Subcutaneous abdominal adipose tissue (tissue), 5 donors: ENCODE results near the gene PMS1.
"Not testable (repeated sequence)": the region's sequence is repeated elsewhere in the genome, so short reads cannot be mapped to it uniquely, and the experiment has no call there.

Experiments used
- H3K27ac ChIP-seq: one replicate; pipeline ENCODE4 v1.7.0; 2013; ENCODE audit warnings: low read depth, mild to moderate bottlenecking, inconsistent platforms, low read length, moderate library complexity
- H3K27me3 ChIP-seq, 5 donors: one replicate each; pipeline ENCODE4 v1.7.0; 2013; ENCODE audit warnings: low read length in 5 of 5, inconsistent platforms in 1 of 5; ENCODE audit not compliant: control insufficient read depth in 5 of 5, insufficient read depth in 4 of 5
- H3K36me3 ChIP-seq, 5 donors: one replicate each; pipeline ENCODE4 v1.7.0; 2013; ENCODE audit warnings: low read length in 5 of 5; ENCODE audit not compliant: control insufficient read depth in 5 of 5, insufficient read depth in 5 of 5
- H3K4me1 ChIP-seq, 5 donors: one replicate each; pipeline ENCODE4 v1.7.0; 2013; ENCODE audit warnings: low read length in 5 of 5, mild to moderate bottlenecking in 3 of 5, moderate library complexity in 1 of 5; ENCODE audit not compliant: control insufficient read depth in 5 of 5, insufficient read depth in 5 of 5
- H3K4me3 ChIP-seq, 5 donors: one replicate each; pipeline ENCODE4 v1.7.0; 2013; ENCODE audit warnings: low read length in 5 of 5, low read depth in 1 of 5
- H3K9ac ChIP-seq, 5 donors: one replicate each; pipeline ENCODE4 v1.7.0; 2013; ENCODE audit warnings: low read length in 5 of 5, mild to moderate bottlenecking in 4 of 5, moderate library complexity in 3 of 5
- H3K9me3 ChIP-seq, 5 donors: one replicate each; pipeline ENCODE4 v1.7.0; 2013; ENCODE audit warnings: low read length in 5 of 5; ENCODE audit not compliant: control insufficient read depth in 5 of 5
- donor health status: healthy.
- donor health status: healthy.
- donor health status: healthy.
- donor health status: healthy.
- donor health status: healthy.

The PMS1 gene

DNA sequence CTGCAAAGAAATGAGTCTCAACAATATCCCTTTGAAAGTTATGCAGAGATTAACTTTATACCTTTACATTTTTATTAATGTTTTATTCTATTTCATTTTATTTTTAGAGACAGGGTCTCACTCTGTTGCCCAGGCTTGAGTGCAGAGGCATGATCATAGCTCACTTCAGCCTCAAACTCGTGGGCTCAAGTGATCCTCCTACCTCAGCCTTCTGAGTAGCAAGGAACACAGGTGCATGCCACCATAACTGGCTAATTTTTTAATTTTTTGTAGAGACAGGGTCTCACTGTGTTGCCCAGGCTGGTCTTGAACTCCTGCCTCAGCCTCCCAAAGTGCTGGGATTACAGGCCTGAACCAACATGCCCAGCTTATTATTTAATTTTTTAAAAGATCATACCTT, 50.4 kb downstream of the PMS1 start:
- not testable (repeated sequence) for H3K27me3 ChIP-seq, H3K27ac ChIP-seq, H3K9me3 ChIP-seq, H3K4me1 ChIP-seq, H3K4me3 ChIP-seq, H3K9ac ChIP-seq, H3K36me3 ChIP-seq

DNA sequence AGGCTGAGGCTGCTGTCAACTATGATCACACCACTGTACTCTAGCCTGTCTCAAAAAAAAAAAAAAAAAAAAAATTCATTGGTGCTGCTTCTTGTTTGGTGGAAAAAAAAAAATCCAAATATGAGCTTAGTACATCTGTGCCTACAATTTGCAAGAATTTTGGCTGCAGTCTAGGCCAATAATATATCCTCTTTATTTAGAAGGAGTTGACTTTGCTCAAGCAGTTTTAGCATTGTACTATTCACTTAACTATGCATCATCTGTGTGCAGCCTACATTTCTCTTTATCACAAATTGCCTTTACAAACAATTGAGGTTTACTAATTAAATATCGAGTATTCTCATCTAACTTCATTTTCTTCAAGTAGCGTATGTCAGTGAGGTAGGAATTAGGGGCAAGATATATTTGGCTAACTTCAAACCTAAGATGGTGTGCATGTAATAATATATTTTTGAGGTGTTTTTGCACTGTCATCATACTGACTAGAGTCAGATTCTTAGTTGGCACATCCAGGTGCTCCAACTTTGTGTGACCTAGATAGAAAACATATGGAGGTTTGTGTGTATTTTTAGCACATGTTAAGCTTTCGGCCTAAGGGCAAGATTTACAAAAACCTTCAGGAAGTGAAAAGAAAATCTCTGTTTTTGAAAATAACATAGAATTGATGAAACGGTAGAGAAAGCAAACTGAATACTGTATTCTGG, 51.8 kb downstream of the PMS1 start:
- Histone ChIP-seq H3K27ac (no peak overlapping the region), H3K36me3 (peaks cover 0 to 8% (median 0%) of the 10 kb centered on the region in 5 donors), H3K27me3 (no peaks in the 10 kb centered on the region), H3K9ac (no peak overlapping the region), H3K9me3 (no peaks in the 10 kb centered on the region), H3K4me3 (no peak overlapping the region), H3K4me1 (peaks cover 0 to 4% (median 0%) of the 10 kb centered on the region in 5 donors)

DNA sequence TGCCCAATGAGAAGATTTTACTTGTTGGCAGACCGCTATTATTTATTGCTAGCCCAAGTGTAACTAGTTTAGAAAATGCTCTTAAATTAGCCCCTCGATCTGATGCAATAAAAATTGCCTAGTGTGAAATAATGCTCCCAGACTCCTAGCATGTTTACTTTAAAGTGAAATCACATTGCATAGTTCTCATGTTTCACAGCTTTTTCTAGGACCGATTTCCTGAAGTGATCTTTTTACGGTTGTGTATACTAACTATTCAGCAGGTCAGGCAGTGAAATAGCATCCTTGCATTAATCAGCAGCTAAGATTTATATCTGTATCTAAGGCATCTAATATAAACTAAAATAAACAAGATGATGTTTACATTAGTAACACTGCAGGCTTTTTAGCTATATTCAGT, 52.4 kb downstream of the PMS1 start:
- H3K4me3 ChIP-seq, result no peak overlapping the region
- no peak overlapping the region for H3K9ac ChIP-seq
- no peaks in the 10 kb centered on the region for H3K27me3 ChIP-seq

DNA sequence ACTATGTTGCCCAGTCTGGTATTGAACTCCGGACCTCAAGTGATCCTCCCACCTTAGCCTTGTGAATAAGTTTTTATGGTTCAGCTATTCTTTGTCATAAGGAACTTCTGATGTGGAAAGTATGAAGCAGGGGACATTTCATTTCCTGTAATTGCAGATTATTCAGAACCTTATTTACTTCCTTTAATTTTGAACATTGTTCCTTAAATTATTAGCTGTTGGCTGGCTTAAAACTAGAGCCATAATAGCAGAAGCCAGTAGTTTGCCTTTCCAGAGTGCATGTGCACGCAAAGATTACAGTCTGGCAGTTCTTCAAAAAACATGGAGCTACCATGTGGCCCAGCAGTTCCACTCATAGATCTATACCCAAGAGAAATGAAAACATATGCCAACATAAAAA, 53.1 kb downstream of the PMS1 start:
- H3K27me3 ChIP-seq, result no peaks in the 10 kb centered on the region
- no peak overlapping the region for H3K27ac ChIP-seq
- H3K9ac ChIP-seq, result no peak overlapping the region
- H3K9me3 ChIP-seq, result no peaks in the 10 kb centered on the region
- peaks cover 0 to 11% (median 0%) of the 10 kb centered on the region in 5 donors for H3K36me3 ChIP-seq
- no peak overlapping the region for H3K4me3 ChIP-seq
- H3K4me1 ChIP-seq, result peaks cover 0 to 4% (median 3%) of the 10 kb centered on the region in 5 donors

More for the DNA sequence above, 52.4 kb downstream of the PMS1 start:
- Histone ChIP-seq H3K27ac (no peak overlapping the region), H3K9me3 (no peaks in the 10 kb centered on the region), H3K4me1 (peaks cover 0 to 4% (median 3%) of the 10 kb centered on the region in 5 donors), H3K36me3 (peaks cover 0 to 8% (median 0%) of the 10 kb centered on the region in 5 donors)

DNA sequence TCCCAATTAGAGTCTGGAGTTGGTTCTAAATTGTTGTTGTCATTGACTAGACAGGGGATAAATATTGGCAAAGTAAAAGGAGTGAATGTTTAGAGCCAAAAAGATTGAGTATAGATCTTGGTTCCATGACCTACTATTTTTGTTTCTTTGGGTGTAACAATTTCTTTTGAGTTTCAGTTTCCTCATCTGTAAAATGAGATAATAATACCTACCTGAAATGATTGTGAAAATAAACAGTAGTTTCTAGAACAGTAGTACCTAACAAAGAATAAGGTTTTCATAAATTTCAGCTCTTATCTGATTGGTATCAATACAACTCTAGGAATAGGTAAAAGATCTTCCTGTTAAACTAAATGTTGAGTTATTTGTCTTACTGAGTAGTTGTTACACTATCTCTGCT, 56.8 kb downstream of the PMS1 start:
- Histone ChIP-seq H3K4me3 (no peak overlapping the region), H3K9me3 (no peaks in the 10 kb centered on the region), H3K36me3 (peaks cover 0 to 8% (median 7%) of the 10 kb centered on the region in 5 donors), H3K27me3 (no peaks in the 10 kb centered on the region), H3K27ac (no peak overlapping the region), H3K9ac (no peak overlapping the region), H3K4me1 (peaks cover 0 to 4% (median 3%) of the 10 kb centered on the region in 5 donors)

- H3K4me3 ChIP-seq, result no peak overlapping the region
- H3K36me3 ChIP-seq, result peaks cover 7 to 20% (median 15%) of the 10 kb centered on the region in 5 donors
- no peak overlapping the region for H3K27ac ChIP-seq
- H3K4me1 ChIP-seq, result no peaks in the 10 kb centered on the region
- H3K27me3 ChIP-seq, result no peaks in the 10 kb centered on the region
- no peaks in the 10 kb centered on the region for H3K9me3 ChIP-seq
- no peak overlapping the region for H3K9ac ChIP-seq
Measured at GRCh38 chr2:189848276-189848675, 64.0 kb downstream of the PMS1 start.

GRCh38 chr2:189849550-189849949, 65.3 kb downstream of the PMS1 start:
- H3K9ac ChIP-seq, result no peak overlapping the region
- no peaks in the 10 kb centered on the region for H3K27me3 ChIP-seq
- no peaks in the 10 kb centered on the region for H3K4me1 ChIP-seq
- no peak overlapping the region for H3K4me3 ChIP-seq
- no peak overlapping the region for H3K27ac ChIP-seq
- H3K9me3 ChIP-seq, result no peaks in the 10 kb centered on the region
- H3K36me3 ChIP-seq, result peaks cover 8 to 23% (median 18%) of the 10 kb centered on the region in 5 donors

DNA sequence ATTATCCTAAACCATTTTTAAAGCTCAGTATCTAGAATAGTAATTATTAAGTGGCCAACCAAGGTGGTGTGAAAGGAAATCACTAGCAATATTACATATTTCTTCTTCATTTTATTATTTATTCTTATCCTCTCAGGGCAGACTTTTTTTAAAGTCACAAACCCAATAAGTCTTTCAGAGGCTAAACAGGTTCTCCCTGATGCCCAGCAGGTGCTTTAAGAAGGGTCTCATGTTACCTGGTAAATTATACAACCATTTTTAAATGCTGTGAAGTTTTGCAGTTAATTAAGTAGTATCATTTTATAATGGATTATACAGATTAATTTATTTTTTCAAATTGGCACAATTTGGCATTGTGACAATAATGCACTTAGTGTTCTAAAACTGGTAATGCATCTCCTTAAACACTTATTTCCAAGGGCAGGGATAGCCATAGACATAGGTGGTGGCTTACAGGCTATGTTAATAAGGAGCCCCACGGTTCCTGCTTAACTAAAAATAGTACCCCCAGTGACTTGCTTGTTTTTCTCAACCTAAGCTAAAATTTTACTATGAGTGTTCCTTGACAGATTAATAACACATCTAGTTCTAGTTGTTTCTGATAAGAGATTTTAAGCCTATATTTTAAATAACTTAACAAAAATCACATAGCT, 67.0 kb downstream of the PMS1 start:
- H3K9me3 ChIP-seq, result no peaks in the 10 kb centered on the region
- no peaks in the 10 kb centered on the region for H3K4me1 ChIP-seq
- no peak overlapping the region for H3K27ac ChIP-seq
- H3K9ac ChIP-seq, result no peak overlapping the region
- H3K4me3 ChIP-seq, result no peak overlapping the region
- H3K36me3 ChIP-seq, result peaks cover 8 to 20% (median 13%) of the 10 kb centered on the region in 5 donors
- no peaks in the 10 kb centered on the region for H3K27me3 ChIP-seq

- H3K27ac ChIP-seq, result no peak overlapping the region
Measured at GRCh38 chr2:189854187-189854586, 69.9 kb downstream of the PMS1 start.

DNA sequence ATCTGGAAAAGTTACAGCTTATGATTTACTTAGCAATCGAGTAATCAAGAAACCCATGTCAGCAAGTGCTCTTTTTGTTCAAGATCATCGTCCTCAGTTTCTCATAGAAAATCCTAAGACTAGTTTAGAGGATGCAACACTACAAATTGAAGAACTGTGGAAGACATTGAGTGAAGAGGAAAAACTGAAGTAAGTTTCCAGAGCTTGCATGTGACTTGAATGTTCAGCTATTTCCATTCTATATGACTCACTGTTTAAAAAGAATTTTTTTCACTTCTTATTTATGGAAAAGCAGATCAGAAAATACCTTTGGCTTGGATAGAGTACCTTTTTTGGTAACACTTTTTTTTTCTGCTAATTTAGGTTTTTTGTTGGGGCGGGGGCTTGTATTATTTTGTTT, 70.7 kb downstream of the PMS1 start:
- H3K9ac ChIP-seq, result no peak overlapping the region
- H3K27me3 ChIP-seq, result no peaks in the 10 kb centered on the region
- H3K9me3 ChIP-seq, result no peaks in the 10 kb centered on the region
- H3K4me3 ChIP-seq, result no peak overlapping the region
- no peak overlapping the region for H3K27ac ChIP-seq
- no peaks in the 10 kb centered on the region for H3K4me1 ChIP-seq
- peaks cover 0 to 10% (median 7%) of the 10 kb centered on the region in 5 donors for H3K36me3 ChIP-seq

More at GRCh38 chr2:189854187-189854586, 69.9 kb downstream of the PMS1 start:
- Histone ChIP-seq H3K27me3 (no peaks in the 10 kb centered on the region), H3K4me3 (no peak overlapping the region), H3K9me3 (no peaks in the 10 kb centered on the region), H3K36me3 (peaks cover 0 to 12% (median 8%) of the 10 kb centered on the region in 5 donors), H3K9ac (no peak overlapping the region), H3K4me1 (no peaks in the 10 kb centered on the region)
